HT-29 (cell line): ENCODE measurements around the gene CCM2. TPM values are rescaled to one million over a fixed set of nuclear protein-coding genes. Genes with fewer than 3 reads are reported as not detected.
"Not testable (repeated sequence)": the region's sequence is repeated elsewhere in the genome, so short reads cannot be mapped to it uniquely, and the experiment has no call there.

Experiments used
- DNase-seq: peaks from one replicate; pipeline ENCODE4 v3.0.0-alpha.2; 2015; ENCODE audit warnings: low spot score
- total RNA-seq: library from RNA; depleted of rRNA; stranded (reverse); fragments of >200 nt; shearing (Covaris generic); gene quantifications from 2 replicates; pipeline ENCODE4 v1.2.3, GENCODE V29; 2014

CCM2 gene
- total RNA-seq, 1 experiment from 2014 or later, result 90.2 TPM

DNA sequence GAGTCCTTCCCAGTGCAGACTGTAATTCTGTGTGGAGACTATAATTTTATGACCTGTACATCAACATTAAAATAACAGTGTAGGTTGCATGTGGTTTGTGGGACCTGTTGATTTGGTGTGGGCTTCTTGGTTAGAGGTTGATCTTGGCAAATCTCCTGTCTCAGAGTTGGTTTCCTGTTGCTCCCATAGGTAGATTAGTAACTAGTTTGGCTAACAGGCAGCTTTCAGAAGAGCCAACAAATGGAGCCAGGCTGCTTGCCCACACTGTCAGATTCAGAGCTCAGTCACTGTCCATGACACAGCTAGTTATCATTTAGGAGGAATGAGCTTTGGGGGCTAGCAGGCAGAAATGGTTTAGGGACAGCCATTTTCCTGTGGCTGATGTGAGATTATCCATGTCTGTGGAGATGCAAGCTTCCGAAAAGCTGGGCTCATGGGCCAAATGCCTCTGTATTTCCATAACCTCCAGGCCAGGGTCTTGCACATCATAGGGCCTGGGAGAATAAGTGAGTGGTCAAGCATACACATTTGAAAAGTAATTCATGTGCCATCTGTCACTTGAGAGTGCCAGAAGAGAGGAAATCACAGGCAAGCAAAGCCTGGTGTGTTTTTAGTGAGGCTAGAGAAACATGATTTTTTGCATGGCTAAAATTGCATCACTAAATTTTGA, 33.4 kb downstream of the CCM2 start:
- no peak for DNase-seq

DNA sequence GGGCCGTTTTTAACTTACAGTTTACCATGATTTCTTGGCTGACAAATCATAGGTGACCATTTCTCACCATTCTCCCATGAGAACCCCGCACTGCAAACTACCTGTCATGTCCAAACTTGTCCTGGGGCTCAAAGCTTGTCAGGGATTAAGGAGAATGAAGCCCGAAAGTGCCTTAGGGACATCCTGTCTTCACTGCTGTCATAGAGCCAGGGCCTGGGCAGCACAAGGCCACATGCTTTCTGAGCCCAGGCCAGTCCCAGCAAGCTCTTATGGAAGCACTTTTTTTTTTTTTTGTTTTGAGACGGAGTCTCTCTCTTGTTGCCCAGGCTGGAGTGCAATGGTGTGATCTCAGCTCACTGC, 33.9 kb downstream of the CCM2 start:
- DNase-seq, result no peak

DNA sequence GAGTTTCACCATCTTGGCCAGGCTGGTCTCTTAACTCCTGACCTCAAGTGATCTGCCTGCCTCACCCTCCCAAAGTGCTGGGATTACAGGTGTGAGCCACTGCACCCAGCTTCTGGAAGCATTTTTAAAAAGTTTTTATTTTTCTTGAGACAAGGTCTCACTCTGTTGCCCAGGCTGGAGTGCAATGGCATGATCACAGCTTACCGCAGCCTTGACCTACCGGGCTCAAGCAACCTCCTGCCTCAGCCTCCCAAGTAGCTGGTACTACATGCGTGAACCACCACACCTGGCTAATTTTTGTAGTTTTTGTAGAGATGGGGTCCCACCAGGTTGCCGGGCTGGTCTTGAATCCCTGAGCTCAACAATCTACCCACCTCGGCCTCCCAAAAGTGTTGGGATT, 34.7 kb downstream of the CCM2 start:
- DNase-seq, result not testable (repeated sequence)

DNA sequence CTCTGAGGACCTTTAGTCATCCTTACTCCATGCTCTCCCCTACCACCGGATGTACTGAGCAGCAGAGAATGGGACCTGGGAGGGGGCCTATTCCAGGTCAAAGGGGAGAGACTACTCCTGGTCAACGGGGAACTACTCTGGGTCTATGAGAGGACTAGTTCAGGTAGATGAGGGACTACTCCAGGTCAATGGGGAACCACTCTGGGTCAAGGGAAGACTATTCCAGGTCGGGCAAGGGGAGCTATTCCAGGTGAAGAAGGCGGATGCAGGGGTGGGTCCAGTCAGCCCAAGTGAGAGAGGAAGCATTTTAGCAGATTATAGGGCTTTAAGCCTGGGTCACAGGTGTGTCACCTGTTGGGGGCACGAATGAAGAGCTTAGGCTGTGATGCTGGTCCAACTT, 35.4 kb downstream of the CCM2 start:
- no peak for DNase-seq

DNA sequence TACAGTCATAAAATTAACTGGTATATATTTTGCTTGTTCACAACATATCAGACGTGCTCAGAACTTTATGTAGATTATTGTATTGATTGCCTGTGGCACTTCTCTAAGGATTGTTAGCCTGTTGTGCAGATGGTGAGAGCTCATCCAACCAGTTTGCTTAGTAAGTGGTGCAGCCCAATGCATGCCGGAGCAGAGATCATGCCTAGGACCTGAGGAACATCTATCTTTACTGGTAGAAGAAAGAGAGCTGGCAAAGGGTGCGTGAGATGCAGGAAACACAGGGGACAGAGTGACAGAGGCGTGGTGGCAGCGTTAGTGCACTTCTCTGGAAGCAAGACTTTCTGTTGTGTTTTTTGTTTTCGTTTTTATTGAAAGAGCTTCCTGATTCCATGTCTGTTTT, 35.9 kb downstream of the CCM2 start:
- DNase-seq, result no peak

DNA sequence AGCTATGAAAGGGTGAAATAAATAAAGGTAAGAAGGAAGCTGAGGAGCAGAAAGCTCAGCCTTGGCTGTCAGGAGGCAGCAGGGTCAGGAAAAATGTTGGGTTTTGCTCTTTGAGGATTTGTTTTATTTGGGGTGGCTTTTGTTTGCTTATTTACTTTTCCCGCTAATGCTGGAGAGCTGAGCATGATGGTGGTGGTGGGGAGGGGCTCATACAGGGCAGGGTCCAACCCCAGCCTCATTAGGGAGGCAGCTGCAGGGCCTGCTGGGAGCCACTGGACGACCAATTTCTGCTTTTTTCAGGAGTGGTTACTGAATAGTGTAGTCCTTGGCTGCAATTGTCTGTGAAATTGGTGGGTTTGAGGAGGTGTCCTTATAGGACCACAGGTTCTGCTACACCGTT, 36.3 kb downstream of the CCM2 start:
- DNase-seq, result no peak

DNA sequence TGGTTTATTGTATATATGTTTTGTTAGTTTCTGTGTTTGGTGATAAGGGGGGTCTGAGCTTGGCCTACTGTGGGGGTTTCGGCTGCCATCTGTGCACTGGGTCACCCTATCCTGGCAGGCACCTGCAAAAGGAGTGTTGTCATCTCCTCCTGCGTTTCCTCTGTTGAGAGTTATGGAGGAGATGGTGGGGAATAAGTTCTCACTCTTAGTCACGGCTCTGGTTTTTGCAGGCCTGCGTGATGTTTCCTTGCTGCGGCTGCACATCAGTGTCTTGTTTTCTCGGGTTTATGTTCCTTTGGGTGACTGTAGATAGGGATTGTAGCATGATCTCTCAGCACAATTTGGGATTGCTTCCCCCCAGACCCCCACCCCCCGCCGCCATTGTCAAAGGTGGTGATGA, 36.8 kb downstream of the CCM2 start:
- no peak for DNase-seq

DNA sequence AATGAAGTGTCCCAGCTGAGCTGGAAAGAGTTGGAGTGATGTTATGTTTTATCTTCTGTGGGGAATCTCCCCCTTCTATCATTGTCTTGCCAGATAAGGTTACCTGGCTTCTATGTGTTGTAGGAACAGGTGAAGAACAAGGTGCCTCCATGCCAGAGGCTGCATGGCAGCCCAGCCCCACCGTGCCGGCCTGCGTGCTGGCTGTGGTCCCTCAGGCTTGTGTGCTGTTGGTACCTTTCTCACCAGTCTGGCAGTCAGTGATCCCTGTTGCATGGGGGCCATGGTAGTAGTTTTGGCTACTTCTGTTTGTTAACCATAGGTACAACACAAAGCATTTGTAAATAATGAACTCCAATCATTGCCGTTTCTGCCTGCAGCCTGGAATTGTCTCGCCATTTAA, 37.9 kb downstream of the CCM2 start:
- DNase-seq, result no peak

DNA sequence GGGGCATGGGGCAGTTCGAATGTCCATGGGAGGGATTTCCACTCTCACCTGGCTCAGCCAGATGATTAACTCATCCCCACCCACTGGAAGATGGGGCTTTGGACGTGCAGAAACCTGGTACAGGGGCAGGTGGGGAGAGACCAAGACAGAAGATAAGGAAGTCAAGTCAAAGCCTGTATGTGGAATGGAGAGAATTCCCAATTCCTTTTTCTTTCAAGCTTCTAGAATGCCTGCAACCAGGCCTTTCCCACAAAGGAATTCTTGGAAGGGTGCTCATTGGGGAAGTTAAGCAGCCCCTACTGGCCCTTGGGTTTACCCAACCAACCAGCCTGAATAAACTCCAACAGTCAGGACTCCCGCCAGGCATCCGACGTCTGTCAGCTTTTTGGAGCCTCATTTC, 39.1 kb downstream of the CCM2 start:
- DNase-seq, result no peak

DNA sequence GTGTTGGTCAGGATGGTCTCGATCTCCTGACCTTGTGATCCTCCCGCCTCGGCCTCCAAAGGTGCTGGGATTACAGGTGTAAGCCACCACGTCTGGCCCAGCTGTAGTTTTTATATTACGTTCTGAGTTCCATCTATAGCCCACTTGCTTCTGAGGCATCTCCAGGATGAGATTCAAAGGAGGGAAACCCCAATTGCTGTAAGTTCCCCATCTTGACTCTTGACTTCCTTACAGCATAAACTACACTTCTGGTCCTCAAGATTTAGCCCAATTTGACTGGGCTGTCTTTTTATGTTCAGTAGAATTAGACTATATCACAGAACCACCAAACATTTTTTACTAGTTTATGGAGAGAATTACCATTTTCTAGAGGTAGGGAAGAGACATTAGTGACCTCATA, 44.3 kb downstream of the CCM2 start:
- DNase-seq, result no peak

DNA sequence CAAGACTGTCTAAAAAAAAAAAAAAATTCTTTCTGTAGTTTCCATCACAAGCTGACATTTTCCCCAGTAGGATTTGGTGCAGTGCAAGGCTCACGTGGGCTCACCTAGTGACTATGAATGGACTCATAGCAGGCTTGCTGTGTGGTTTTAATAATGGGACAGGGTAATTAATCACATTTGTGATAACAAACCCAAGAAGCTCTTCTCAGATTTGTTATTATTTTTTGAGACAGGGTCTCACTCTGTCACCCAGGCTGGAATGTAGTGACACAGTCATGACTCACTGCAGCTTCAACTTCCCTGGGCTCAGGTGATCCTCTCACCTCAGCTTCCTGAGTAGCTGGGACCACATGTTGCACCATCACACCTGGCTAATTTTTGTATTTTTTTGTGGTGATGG, 48.7 kb downstream of the CCM2 start:
- DNase-seq, result no peak

DNA sequence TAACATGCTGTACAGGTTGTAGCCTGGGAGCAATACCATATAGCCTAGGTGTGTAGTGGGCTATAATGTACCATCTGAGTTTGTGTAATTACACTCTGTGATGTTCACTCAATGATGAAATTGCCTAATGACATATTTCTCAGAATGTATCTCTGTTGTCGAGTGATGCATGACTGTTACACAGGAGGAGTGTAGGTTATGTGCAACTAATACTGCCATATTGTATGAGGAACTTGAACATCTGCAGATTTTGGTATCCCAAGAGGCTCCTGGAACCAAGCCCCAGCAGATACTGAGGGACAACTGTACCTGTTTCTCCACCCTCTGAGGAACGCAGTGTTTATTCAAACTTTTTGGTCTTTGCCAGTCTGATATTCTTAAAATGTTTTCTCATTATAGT, 50.2 kb downstream of the CCM2 start:
- no peak for DNase-seq

DNA sequence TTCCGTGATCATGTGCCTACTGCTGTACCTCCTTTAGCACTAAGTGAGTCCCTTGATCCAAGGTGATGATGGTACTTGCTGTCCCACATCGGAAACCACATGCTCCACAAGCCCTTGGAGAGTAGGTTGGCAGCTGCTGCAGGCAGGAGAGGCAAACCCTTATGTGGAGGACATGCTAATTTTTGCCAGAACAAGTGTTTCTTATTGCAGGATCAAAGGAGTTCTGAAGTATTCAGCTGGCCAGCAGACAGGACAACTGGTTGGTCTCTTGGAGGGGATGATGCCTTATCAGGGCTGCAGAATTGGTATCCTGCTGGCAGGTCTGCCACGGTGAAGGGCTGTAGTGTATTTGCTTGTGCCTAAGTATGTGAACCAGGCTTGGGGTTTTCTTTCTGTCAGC, 52.0 kb downstream of the CCM2 start:
- DNase-seq, result no peak

DNA sequence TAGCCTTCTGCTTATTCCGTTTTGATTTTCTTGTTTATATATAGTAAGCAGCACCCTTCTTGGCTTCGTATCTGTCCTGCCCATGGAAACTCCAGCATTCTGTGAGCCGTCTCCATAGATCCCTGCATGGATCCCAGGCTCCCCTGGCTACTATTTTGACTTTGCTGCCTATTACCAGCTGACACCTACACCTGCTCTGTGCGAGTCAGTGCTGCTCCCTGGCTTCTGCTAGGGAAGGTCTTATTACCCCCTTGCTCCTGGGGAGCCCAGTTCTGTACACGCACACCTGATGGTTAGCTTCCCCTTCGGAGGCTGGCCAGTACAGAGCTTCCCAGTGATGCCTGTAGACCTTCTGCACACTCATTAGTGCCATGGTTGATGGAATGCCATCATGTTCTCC, 53.4 kb downstream of the CCM2 start:
- no peak for DNase-seq

DNA sequence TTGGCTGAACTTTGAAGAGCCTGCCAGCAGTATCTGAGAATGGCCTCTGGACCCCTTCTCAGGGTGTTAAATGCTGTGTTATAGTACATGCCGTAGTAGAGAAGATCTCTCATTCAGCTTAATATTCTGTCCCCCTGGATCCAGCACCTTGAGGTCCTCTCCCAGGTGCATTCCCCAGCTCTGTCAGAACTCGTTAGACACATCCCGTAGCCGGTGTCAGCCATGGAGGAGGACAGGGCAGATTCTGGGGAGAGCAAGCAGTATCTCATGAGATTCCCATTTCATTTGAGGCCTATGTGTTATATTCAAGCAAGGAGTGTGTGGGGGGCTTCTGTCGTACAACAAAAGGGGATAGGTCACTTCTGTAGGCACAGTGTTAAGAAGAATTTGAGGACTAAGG, 53.9 kb downstream of the CCM2 start:
- no peak for DNase-seq

DNA sequence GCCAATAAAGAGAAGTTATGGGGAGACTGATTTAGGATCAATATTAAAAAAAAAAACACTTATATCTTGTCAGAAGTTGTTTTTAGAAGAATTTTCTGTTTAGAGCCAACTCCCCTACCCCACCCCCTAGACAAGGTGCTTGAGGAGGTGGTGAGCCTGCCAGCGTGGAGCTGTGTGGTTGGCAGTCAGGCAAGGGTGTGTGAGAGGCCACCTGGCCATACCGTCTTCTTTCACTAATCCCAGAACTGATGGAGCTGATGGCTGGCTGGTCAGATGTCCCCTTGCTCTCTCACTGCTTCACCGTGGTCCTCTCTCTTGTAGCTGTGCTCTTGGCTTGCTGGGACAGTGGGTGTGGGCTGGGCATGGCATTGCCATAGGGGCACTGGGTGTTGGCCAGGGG, 54.4 kb downstream of the CCM2 start:
- no peak for DNase-seq

DNA sequence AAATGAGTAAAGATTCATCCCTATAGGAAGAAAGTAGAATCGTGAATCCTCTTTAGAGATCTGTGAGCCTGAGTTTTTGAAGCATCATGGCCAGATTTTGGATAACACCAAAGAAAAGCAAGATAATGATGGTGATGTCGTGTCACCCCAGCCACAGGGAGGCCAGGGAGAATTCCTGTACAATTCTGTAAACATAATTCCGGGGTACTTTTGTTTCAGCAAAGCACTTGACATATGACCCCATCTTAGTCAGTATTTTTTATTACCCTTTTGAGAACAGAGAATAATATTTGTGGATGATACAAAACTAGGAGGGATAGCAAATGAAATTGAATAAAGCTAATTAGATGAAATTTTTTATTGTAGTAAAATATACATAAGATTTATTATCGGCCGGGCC, 55.0 kb downstream of the CCM2 start:
- DNase-seq, result no peak

DNA sequence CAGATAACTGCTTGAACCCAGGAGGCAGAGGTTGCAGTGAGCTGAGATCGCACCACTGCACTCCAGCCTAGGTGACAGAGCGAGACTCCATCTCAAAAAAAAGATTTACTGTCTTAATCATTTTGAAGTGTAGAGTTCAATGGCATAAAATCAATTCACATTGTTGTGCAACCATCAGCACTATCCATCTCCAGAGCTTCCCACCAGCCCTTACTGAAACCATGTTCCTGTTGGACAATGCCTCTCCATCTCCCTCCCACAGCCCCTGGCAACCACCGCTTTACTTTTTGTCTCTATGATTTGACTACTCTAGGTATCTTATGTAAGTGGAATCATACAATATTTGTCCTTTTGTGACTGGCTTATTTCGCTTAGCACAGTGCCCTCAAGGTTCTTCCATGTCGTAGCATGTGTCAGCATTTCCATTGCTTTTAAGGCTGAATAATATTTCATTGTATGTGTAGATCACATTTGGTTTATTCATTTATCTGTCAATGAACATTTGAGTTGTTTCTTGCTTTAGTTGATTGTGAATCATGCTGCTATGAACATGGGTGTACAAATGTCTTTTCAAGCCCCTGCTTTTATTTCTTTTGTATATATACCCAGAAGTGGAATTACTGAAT, 55.7 kb downstream of the CCM2 start:
- DNase-seq, result no peak

DNA sequence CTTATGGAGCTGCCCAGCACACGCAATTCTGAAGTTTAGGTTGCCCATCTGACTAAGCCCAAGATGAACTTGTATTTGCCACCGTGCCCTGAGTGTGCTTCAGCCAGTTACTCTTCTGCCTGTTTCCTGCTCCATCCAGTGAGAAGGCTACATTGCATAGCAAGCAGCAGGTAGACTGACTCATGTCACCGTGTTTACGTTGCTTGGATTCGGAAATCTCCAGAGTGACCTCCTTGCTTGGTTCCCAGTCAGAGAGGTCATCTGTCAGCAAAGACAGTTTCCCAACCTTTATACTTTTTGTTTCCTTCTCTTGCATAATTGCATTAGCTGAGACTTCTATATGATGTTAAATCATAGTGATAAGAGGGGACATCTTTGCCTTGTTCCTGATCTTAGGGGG, 57.9 kb downstream of the CCM2 start:
- no peak for DNase-seq

DNA sequence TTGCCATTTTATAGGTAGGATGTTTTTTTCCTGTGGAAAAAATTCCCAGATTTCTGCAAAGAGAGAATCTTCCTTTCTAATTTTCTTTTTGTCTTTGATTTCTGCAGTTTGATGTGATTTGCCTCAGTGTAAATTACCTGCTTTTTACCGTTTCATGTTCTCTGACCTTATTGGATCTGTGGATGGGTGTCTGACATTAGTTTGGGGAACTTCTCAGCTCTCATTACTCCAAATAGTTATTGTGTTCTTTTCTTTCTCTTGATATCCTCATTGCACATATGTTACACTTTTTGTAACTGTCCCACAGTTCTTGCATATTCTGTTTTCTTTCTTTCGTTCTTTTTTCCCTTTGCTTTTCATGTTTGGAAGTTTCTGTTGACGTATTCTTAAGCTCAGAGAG, 60.3 kb downstream of the CCM2 start:
- no peak for DNase-seq

DNA sequence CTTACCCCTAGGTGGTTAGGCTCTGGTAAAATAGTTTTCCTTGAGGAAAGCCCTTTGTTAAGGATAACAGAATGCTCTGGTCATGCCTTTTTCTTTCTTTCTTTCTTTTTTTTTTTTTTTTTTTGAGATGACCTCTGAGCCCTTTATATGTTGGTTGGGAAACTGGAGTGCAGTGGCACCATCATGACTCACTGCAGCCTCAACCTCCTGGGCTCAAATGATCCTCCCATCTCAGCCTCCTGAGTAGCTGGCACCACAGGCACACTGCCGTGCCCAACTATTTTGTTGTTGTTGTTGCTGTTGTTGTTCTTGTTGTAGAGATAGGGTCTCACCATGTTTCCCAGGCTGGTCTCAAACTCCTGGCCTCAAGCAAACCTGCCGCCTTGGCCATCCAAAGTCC, 61.4 kb downstream of the CCM2 start:
- no peak for DNase-seq

DNA sequence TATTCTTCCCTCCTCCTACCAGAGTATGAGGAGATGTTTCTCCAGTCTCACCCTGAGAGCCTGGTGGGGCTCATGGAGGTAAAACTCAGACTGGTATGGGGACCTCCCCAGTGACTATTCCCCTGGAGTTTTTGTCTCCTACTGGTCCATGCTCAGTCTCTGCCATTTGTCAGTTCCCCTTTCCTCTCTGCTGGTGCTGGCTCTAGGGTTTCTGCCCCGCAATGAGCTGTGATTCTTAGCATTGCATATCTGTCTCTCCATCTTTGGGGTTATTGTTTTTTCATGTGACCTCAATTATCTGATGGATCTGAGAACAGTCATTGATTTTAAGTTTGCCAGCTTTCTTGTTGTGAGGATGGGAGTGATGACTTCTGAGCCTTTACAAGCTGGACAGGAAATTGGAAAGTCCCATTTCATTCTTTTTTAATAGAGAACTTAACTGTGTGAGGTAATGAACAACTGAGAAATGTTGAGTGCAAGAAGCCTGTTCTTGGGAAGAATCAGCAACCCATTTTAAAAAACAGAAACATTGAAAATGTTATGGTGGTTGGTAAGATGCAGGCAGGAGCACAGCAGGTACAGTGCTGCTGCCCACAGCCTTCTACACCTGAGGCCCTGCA, 61.9 kb downstream of the CCM2 start:
- no peak for DNase-seq

DNA sequence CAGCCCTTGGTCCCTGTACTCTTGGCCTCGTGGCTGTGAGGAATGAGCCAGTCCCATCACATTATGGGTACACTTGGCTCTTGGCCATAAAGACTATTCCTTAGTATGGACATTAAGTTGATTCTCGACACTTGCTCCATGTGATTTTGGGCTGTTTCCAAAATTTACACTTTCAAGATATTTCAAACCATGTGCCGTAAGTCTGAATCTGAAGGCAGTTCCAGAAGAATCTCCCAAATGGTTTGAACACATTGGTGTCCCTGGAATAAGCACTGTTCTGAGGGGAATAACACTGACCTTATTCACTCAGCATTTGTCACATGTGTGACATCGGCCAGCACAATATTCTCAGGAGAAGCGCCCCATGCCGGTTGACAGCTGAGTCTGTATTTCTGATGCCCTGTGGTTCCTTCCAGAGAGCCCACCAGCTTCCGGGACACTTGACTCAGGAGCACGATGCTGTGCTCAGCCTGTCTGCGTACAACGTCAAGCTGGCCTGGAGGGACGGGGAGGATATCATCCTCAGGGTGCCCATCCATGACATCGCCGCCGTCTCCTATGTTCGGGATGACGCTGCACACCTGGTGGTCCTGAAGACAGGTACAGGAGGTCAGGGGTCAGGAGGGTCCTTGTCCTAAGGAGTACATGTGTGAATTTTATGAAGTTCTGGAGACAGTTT, 64.2 kb downstream of the CCM2 start:
- no peak for DNase-seq
